OCI-M1 (cell line): ENCODE measurements around the gene ADGRD1.

ENCODE experiments used
- DNase-seq: peaks from one replicate; lab custom pipeline; 2025; lab: John Stamatoyannopoulos, UW

The ADGRD1 gene

GRCh38 chr12:131137009-131137835 lies 183.5 kb downstream of the ADGRD1 start:
- no peak for DNase-seq

- DNase-seq = no peak
Observed at GRCh38 chr12:131137836-131138637, 184.3 kb downstream of the ADGRD1 start.

DNA sequence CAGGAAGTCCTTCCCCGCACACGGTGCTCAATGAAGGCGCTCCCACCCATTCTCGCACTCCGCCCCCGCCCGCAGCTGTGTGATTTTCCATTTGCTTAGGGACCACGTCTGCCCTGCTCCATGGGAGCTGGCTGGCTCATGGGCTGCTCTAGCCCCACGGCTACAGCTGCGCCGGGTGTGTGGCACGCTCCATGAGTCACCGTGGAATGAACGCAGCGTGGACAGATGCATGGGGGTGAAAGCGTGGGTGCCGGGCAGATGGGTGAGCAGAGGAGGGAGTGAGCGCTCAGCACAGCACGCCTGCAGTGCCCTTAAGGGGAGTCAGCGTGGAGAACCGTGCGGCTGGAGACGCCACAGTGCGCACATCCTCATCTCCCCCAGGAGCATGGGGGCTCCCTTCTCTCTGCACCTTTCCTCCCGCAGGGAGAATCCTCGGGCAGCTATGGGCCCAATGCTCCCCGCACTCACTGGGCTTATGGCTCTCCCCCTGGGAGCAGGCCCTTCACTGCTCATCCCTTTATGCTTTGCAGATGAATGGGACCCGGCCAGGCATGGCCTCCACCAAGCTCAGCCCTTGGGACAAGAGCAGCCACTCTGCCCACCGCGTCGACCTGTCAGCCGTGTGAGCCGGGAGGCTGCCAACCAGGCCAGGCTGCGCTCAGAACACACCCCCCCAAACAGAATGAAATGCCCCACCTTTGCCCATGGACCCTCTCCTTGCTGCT lies 185.1 kb downstream of the ADGRD1 start:
- DNase-seq = no peak

- DNase-seq = no peak
Observed at GRCh38 chr12:131139363-131140068, 185.8 kb downstream of the ADGRD1 start.

- no peak for DNase-seq
Observed at GRCh38 chr12:131140069-131140435, 186.3 kb downstream of the ADGRD1 start.

- no peak for DNase-seq
Observed at GRCh38 chr12:131140697-131141096, 187.0 kb downstream of the ADGRD1 start.

DNA sequence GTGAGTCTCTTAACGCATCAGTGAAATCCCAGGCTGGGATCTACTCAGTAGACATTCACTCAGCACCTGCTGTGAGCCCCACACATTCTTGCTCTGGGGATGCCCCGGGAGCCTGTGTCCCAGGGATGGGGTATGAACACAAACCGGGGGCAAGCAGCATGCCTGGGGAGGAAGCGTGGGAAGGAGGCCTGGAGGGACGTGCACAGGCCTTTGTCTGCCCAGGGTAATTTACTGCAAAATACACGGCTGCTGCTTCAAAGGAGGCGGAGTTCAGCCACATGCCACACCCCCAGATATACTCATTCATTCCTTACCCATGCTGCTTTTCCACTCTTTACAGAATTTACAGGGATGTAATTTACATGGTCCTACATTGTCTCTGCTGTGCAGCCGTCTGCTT lies 187.8 kb downstream of the ADGRD1 start:
- DNase-seq = no peak

DNA sequence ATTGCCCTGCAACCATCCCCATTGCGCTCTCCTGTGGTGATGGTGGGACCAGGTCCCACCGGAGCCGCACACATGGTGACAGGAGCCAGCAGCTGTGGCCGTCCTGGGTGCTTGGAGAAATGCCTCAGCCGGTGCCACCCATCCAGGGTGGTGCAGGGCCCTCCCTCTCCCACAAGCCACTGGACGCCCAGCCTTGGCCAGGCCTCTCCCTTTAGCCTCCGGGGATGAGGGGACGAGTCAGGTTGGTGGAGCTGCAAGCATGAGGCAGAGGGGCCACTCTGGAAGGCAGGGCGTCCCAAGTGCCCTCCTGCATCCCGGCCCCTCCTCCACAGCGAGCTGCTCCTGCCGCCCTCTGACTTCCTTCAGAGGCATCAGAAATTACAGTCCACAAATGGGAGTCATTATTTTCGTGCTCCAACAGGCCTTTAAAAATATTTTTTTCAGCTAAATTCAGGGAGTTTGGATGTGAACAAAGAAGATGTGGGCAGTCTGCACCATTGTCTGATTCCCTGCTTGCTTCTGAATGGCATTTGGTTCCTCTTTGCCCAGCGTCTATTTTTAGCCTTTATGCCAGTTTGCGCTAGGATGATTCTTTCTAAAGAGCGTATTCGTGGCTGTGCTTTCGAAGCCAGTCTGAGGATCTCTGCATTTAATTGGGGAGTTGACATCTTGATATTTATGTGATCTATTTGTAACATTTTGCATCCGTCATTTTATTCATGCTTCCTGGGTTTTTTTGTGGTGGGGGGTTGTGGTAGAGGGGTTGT lies 189.4 kb downstream of the ADGRD1 start:
- DNase-seq = no peak

GRCh38 chr12:131146173-131146675 lies 192.5 kb downstream of the ADGRD1 start:
- DNase-seq = peak; percentile 27

DNA sequence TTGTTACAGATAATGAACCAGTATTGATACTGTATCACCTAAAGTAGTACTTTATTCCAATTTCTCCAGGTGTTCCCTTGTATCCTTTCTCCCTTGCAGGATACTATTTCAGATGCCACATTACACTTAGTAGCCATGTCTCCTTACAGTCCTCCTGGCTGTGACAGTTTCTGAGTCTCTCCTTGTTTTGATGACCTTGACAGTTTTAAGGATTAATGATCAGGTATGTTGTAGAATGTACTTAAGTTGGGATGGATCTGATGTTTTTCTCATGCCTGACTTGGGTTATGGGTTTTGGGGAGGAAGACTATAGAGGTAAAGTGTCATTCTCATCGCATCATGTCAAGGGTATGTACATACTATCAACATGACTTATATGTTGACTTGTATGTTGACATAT lies 193.6 kb downstream of the ADGRD1 start:
- DNase-seq = no peak

- peak; percentile 6 for DNase-seq
Observed at GRCh38 chr12:131147894-131148293, 194.2 kb downstream of the ADGRD1 start.

DNA sequence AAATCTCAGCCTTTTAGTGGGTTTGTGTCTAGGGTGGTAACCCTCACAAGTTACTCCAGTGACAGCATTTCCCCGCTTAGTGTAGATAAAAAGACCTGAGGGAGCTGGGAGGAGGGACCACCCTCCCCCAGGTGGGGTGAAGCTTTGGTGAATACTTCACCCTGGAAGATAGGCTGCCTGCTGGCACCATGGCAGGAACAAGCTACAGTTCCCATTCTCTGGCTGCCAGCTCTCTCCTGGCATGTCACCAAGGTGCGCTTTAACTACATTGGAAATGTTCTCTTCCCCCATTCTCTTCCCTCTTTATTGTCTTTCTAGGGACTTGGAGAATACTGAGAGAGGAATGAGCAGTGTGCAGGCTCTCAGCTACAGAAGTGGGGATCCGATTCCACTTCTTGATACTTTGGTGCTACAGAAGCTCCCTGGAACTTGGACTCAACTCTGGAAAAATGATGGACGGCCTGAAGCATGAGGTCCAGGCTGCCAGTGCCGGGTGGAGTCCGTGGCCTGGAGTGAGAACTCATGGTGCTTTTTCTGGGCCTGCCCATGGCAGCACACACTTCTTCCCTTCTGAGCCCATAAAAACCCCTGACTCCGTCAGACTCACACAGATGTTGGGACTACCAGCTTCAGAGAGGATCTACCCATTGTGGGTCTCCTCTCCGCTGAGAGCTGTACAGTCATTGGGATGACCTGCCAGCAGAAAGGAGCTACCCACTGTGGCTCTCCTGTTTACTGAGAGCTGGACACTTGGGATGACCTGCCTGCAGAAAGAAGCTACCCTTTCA lies 198.0 kb downstream of the ADGRD1 start:
- no peak for DNase-seq

DNA sequence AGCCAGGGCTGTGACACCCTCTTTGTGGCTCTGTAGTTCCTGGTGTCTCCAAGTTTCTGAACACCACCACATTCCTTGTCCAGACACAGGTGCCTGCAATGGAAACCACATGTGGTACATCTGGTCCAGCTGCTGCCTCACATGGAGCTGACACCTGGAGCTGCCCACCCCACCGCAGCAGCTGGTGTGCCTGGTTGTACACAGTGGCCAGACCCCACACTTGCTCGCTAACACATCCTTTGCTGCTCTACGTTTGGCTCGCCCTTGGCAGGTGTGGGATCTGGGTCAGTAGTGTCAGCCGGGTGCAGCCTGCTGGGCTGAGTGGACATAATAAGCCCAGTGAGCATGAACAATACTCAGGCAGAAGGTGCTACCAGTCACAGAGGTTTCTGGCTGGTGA lies 198.9 kb downstream of the ADGRD1 start:
- no peak for DNase-seq

- no peak for DNase-seq
Observed at GRCh38 chr12:131153016-131153415, 199.3 kb downstream of the ADGRD1 start.

GRCh38 chr12:131153956-131154355 lies 200.2 kb downstream of the ADGRD1 start:
- no peak for DNase-seq

- no peak for DNase-seq
Observed at GRCh38 chr12:131155131-131155530, 201.4 kb downstream of the ADGRD1 start.

DNA sequence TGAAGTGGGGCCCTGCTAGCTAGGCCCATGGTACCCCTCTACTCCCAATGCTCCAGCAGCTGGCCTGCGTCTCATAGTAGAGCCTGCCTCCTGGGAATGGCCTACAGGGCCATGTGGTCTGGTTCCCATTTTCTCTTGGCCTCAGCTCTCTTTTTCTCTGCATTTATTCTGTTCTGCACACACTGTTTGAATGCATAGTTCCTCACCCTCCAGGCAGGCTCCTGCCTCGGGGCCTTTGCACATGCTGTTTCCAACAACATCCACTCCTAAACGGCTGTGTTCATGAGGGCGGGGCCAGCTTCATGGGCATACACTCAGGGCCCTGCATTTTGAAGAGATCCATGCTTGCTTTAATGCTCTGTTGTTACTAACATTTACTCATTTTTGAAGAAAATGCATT lies 204.0 kb downstream of the ADGRD1 start:
- DNase-seq = no peak

DNA sequence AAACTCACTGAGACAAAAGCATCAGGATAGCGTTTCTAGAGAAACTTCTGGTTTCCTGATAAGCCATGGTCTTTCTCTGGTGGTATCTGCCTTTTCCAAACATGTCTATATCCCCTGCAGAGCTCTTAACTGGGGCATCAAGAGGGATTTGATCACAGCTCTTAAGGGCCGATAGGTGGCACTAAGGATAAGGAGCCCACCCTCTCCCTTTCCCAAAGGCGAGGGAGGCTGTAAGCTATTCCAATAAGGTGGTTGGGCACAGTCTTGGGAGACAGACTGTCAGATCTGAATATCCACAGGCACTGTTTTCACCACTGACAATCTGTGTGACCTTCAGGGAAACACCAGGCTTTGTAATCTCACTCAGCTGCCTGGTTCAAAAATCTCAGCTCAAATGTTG lies 206.0 kb downstream of the ADGRD1 start:
- peak; percentile 32 for DNase-seq

GRCh38 chr12:131162113-131162512 lies 208.4 kb downstream of the ADGRD1 start:
- no peak for DNase-seq

- no peak for DNase-seq
Observed at GRCh38 chr12:131163189-131163738, 209.6 kb downstream of the ADGRD1 start.
